ENCODE data around the gene CAMK2N1. TPM values are rescaled to one million over a fixed set of nuclear protein-coding genes. Genes with fewer than 3 reads are reported as not detected.

Gene CAMK2N1
- total RNA-seq, 1 experiment from 2014 or later: 4.7 TPM

DNA sequence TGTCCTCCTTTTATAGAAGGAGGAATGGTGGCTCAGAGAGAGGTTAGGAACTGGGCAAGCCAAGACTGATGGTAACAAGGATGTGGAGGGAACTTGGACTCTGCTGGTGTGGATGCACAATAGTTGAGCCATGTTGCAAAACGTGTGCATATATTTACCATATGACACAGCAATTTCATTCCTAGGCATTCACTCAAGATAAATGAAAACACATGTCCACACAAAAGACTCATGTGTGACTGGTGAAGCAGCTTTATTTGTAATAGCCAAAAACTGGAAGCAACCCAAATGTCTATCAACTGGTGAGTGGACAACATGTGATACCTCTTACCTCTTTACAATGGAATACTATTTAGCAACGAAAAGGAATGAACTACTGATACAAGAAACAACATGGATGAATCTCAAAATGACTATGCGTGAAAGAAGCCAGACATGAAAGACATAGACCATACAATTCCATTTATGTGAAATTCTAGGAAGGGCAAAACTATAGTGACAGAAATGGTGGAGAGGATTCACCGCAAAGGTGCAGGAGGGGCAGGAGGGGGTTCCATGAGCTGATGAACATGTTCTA lies 36.2 kb downstream of the CAMK2N1 start:
- no peak overlapping the region for H3K4me3 ChIP-seq
- no peaks in the 10 kb centered on the region for H3K36me3 ChIP-seq
- H3K27ac ChIP-seq: no peak overlapping the region
- no peaks in the 10 kb centered on the region for H3K4me1 ChIP-seq
- peaks cover 25% of the 10 kb centered on the region for H3K27me3 ChIP-seq
- no peak for DNase-seq
- H3K9me3 ChIP-seq (replicated peaks): 0 out of 2 replicates have a peak, but pooled peaks cover 5% of the 10 kb centered on the region

DNA sequence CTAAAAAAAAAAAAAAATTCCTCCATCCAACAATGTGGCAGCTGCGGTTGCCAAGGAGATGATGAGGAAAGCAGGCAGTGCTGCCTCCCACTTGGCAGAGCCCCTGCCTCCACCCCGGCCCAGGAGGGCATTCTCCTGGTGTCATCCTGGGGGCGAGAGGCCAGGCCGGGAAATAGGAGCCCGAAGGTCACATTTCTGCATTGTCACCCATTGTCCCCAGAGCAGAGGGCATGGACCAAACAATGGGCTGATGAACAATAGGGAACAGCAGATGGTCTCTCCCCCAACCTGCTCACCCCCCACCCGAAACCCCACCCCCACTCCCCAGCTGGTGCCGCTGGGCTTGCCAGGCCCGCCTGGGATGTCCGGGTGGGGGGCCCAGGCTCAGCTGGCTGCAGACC lies 37.3 kb downstream of the CAMK2N1 start:
- H3K36me3 ChIP-seq: no peaks in the 10 kb centered on the region
- DNase-seq: no peak
- no peaks in the 10 kb centered on the region for H3K4me1 ChIP-seq
- H3K4me3 ChIP-seq: no peak overlapping the region
- H3K27me3 ChIP-seq: peaks cover 25% of the 10 kb centered on the region
- no peak overlapping the region for H3K27ac ChIP-seq
- no peaks in the 10 kb centered on the region for H3K9me3 ChIP-seq (replicated peaks)

DNA sequence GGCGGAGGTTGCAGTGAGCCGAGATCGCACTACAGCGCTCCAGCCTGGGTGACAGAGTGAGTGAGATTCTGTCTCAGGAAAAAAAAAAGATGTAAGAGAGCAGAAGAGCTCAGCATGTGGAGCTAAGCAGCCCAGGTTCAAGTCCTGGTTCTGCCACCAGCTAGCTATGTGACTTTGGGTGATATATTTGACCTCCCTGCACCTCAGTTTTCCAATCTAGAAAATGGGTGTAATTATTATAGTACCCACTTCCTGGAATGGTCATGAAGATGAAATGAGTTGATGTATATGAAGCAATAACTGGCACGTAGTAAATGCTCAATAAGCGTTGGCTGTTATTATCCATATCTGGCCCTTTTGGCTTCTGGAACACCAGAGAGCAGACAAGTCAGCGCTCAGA lies 38.2 kb downstream of the CAMK2N1 start:
- Histone ChIP-seq H3K9me3 (replicated peaks) (no peaks in the 10 kb centered on the region), H3K36me3 (no peaks in the 10 kb centered on the region), H3K4me1 (no peaks in the 10 kb centered on the region), H3K27ac (no peak overlapping the region), H3K4me3 (no peak overlapping the region), H3K27me3 (peaks cover 25% of the 10 kb centered on the region)
- DNase-seq: no peak

DNA sequence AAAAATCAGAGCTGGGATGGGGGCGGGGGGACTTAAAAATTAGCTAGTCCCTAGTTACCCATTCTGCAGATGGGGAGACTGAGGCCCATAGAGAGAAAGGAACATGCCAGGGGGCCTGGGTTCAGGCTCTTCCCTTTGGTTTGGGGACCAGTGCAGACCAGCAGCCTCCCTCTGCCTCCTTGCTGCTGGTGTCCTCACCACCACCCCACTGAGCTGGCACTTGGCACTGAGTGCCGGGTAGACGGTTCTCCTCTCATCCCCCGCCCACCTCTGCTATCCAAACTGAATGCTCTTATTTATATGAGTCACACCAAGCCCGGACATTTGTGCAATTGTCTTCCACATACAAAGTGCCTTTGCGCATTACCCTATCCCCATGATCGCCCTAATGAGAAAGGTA lies 39.2 kb downstream of the CAMK2N1 start:
- DNase-seq: no peak

DNA sequence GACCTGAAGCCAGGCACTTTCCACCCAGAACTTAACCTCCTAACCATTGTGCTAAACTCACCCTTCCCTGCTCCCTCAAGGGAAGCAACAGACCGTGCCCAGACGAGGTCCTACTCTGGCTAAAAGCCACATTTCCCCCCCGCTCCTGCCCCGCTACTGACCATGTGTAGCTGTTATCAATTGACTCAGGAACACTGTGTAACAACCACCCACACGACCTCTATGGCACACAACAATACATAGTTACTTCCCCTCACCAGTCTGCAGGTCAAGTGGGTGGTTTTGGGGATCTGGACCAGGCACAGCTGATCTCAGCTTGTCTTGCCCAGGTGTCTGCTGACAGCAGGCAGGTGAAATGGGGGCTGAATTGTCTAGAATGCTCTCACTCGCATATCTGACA lies 40.1 kb downstream of the CAMK2N1 start:
- Histone ChIP-seq H3K4me1 (no peaks in the 10 kb centered on the region), H3K9me3 (replicated peaks) (no peaks in the 10 kb centered on the region), H3K27ac (no peak overlapping the region), H3K27me3 (peaks cover 28% of the 10 kb centered on the region), H3K4me3 (no peak overlapping the region), H3K36me3 (no peaks in the 10 kb centered on the region)
- no peak for DNase-seq

More for the DNA sequence above, 39.2 kb downstream of the CAMK2N1 start:
- Histone ChIP-seq H3K4me1 (no peaks in the 10 kb centered on the region), H3K9me3 (replicated peaks) (no peaks in the 10 kb centered on the region), H3K36me3 (no peaks in the 10 kb centered on the region), H3K4me3 (no peak overlapping the region), H3K27me3 (peaks cover 28% of the 10 kb centered on the region), H3K27ac (no peak overlapping the region)

DNA sequence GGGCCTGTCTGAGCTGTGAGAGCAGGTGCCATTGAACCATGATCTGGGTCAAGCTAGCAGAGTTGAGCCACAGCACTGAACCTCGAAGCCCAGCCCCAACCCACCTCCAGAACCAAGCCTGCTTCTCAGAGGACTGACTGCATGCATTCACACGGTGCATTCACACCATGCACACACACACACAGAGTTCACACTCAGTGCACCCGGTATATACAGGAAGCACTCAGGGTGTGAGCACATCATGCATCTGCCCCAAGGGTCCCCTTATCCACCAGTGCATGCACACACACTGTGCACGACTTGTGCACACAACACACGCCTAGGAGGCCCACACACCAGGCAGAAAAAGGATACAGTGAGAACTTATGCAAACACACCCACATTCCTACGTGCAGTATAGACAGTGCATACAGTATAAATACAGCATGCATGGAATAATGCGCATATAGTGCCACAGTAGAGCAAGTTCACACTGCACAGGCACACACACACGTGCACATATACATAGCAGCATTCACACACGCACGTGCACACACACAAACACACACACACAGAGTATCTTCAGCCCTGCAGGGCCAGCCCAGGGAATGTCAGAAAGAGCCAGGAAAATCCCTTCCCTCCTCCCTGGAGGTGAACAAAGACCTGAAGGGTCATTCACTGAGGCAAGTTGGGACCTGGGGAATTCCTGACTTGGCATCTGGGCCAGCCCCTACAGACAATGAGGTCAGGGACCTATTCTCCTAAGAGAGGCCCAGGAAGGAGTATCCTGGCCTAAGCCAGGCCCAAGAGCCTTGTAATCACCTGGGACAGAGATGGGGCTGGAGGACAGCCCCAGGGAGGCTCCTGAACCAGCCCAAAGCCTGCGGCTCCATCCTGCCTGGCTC lies 42.1 kb downstream of the CAMK2N1 start:
- Histone ChIP-seq H3K27me3 (peaks cover 21% of the 10 kb centered on the region), H3K4me3 (no peak overlapping the region), H3K9me3 (replicated peaks) (peaks cover 4% of the 10 kb centered on the region; the same call in 1 of the 2 replicates), H3K27ac (no peak overlapping the region), H3K4me1 (no peaks in the 10 kb centered on the region), H3K36me3 (no peaks in the 10 kb centered on the region)
- DNase-seq: no peak

DNA sequence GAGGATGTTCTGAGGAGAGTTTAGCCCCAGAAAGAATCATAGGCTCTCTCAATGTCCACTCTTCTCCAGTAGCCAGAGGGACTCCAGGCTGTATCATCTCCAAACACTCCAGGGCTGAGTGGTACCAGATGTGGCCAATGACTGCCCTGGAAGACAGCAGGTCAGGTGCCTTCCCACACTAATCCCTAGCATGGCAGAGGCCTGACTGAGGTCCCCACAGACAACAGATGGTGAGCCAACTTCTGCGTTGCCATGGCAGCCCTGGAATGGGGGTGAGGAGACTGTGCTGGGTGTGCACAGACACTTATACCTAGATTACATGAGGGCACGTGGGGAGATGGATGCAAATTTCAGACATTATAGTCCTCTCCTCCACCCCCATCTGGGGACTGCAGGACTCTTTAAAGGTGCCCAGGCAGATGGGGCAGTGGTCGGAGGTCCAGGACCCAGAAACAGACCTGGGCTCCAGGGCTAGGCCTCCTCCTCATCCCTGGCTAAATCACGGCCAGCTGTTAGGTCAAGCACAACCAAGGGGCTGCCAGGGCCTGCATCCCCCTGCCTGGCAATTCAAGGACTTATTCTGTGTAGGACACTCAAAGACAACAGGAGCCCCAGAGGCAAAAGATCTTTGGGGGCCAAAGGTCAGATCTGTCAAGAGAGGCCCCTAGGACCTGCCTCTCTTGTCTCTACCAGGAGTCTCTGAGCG lies 42.9 kb downstream of the CAMK2N1 start:
- H3K4me1 ChIP-seq: no peaks in the 10 kb centered on the region
- no peak overlapping the region for H3K4me3 ChIP-seq
- no peak overlapping the region for H3K27ac ChIP-seq
- no peaks in the 10 kb centered on the region for H3K36me3 ChIP-seq
- DNase-seq: no peak
- H3K9me3 ChIP-seq (replicated peaks): peaks cover 4% of the 10 kb centered on the region; the same call in 1 of the 2 replicates
- peaks cover 18% of the 10 kb centered on the region for H3K27me3 ChIP-seq

DNA sequence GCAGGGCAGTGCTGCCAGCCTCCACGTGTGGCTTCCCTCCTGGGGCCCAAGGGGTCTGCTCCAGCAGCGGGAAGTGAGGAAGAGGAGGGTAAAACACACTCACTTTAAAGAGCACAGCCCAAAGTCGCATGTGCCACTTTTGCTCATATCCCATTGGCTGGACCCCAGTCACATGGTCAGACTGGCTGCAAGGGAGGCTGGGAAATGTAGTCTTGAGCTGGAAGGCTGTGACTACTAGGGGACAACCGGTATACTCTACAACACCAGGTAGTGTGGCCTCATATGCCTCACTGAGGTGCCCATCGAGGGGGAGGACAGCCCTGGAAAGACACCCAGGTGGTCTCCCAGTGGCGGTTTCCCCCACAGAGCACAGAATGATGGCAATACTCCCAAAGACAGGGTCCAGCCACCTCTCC lies 45.2 kb downstream of the CAMK2N1 start:
- no peak overlapping the region for H3K27ac ChIP-seq
- H3K4me1 ChIP-seq: no peaks in the 10 kb centered on the region
- peaks cover 4% of the 10 kb centered on the region; the same call in 1 of the 2 replicates for H3K9me3 ChIP-seq (replicated peaks)
- H3K27me3 ChIP-seq: peaks cover 11% of the 10 kb centered on the region
- no peaks in the 10 kb centered on the region for H3K36me3 ChIP-seq
- peak; percentile 47 to 69 for DNase-seq
- no peak overlapping the region for H3K4me3 ChIP-seq

DNA sequence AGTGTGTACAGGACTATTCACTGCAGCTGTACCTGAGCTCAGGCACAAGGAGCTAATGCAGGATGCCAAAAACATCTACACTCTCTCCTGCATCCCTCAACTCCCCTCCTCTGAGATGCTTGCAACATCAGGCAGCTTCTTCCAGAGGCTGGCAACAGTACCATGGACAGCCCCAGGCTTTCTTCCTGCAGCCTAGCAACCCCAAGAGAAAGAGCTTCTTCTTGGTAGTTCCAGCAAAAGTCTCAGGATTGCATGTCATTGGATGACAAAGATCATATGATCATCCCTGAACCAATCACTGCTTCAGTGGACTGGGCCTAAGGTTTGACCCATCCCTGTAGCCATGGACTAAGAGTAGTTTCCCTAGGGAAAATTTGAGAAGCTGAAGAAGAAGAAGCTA lies 46.7 kb downstream of the CAMK2N1 start:
- Histone ChIP-seq H3K36me3 (no peaks in the 10 kb centered on the region), H3K4me1 (no peaks in the 10 kb centered on the region), H3K9me3 (replicated peaks) (peaks cover 4% of the 10 kb centered on the region; the same call in 1 of the 2 replicates), H3K27ac (no peak overlapping the region), H3K4me3 (no peak overlapping the region), H3K27me3 (peaks cover 10% of the 10 kb centered on the region)
- peak in 1 of 2 experiments; percentile 23 for DNase-seq

DNA sequence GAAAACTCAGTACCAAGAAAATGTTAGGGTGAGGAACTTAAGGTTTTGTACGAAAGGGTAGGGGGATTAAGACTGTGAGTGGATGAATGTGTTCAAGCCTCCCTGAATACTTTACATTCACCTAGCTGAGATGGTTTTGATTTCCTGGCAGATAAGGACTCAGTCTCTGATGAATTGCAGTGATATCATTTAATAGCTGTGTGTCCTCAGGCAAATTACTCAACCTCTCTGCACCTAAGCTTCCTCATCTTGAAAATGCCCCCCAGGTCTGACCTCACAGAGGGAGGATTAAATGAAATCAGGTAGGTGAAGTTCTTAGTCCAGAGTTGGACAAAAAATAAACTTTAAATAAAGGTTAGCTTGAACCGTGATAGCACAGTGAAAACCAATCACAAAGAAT lies 48.4 kb downstream of the CAMK2N1 start:
- no peaks in the 10 kb centered on the region for H3K4me1 ChIP-seq
- DNase-seq: no peak
- H3K27ac ChIP-seq: no peak overlapping the region
- peaks cover 4% of the 10 kb centered on the region; the same call in 1 of the 2 replicates for H3K9me3 ChIP-seq (replicated peaks)
- peaks cover 13% of the 10 kb centered on the region for H3K27me3 ChIP-seq
- no peak overlapping the region for H3K4me3 ChIP-seq
- H3K36me3 ChIP-seq: no peaks in the 10 kb centered on the region

DNA sequence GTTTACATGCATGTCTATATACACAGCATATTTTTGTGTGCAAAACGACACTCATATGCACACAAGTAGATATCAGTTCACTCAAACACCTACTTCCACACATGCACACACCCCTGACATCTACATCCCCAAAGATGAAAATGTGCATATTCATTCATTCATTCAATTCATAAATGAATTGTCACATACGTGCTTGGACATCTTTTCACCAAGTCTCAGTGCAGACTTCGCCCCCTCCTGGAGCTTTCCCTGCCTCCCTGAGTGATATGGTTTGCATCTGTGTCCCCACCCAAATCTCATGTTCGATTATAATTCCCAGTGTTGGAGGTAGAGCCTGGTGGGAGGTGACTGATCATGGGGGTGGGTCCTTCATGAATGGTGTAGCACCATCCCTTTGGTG lies 53.1 kb downstream of the CAMK2N1 start:
- H3K9me3 ChIP-seq (replicated peaks): no peaks in the 10 kb centered on the region
- DNase-seq: no peak
- peaks cover 22% of the 10 kb centered on the region for H3K27me3 ChIP-seq
- H3K36me3 ChIP-seq: no peaks in the 10 kb centered on the region
- H3K4me3 ChIP-seq: no peak overlapping the region
- no peaks in the 10 kb centered on the region for H3K4me1 ChIP-seq
- H3K27ac ChIP-seq: no peak overlapping the region

Other genes starting within 250 kb of the CAMK2N1 start
- gene VWA5B1, start 195.3 kb downstream of the CAMK2N1 start, total RNA-seq (2014; rRNA removed; shearing (Covaris generic)): not detected in 2 replicates
- gene MUL1, start 21.9 kb upstream of the CAMK2N1 start, total RNA-seq (2014; rRNA removed; shearing (Covaris generic)): 26.7 and 28.8 TPM in 2 replicates
- 0.25 and 0.73 TPM in 2 replicates for gene FAM43B, start 66.4 kb upstream of the CAMK2N1 start, total RNA-seq (2014; rRNA removed; shearing (Covaris generic))
- gene CDA, start 102.9 kb upstream of the CAMK2N1 start, total RNA-seq (2014; rRNA removed; shearing (Covaris generic)): not detected in 2 replicates
- gene PINK1, start 147.2 kb upstream of the CAMK2N1 start, total RNA-seq (2014; rRNA removed; shearing (Covaris generic)): 14.8 and 17.4 TPM in 2 replicates
- 267 and 269 TPM in 2 replicates for gene DDOST, start 175.2 kb upstream of the CAMK2N1 start, total RNA-seq (2014; rRNA removed; shearing (Covaris generic))
- 0.06 and 0.10 TPM in 2 replicates for gene KIF17, start 231.8 kb upstream of the CAMK2N1 start, total RNA-seq (2014; rRNA removed; shearing (Covaris generic))
- 8.4 and 10.7 TPM in 2 replicates for gene SH2D5, start 246.5 kb upstream of the CAMK2N1 start, total RNA-seq (2014; rRNA removed; shearing (Covaris generic))